ENCODE measurements around the gene IL17RC.

- TF ChIP-seq CTCF (IDR thresholded peaks at IDR 0.05) (no peak), POLR2A (IDR thresholded peaks at IDR 0.05) (no peak)
Observed at GRCh38 chr3:9955067-9955502, 38.2 kb downstream of the IL17RC start.
